ENCODE results near the gene NTNG2.

GRCh38 chr9:132127888-132128534 is 33.8 kb upstream of the NTNG2 start:
- TF ChIP-seq, protein P1, sequence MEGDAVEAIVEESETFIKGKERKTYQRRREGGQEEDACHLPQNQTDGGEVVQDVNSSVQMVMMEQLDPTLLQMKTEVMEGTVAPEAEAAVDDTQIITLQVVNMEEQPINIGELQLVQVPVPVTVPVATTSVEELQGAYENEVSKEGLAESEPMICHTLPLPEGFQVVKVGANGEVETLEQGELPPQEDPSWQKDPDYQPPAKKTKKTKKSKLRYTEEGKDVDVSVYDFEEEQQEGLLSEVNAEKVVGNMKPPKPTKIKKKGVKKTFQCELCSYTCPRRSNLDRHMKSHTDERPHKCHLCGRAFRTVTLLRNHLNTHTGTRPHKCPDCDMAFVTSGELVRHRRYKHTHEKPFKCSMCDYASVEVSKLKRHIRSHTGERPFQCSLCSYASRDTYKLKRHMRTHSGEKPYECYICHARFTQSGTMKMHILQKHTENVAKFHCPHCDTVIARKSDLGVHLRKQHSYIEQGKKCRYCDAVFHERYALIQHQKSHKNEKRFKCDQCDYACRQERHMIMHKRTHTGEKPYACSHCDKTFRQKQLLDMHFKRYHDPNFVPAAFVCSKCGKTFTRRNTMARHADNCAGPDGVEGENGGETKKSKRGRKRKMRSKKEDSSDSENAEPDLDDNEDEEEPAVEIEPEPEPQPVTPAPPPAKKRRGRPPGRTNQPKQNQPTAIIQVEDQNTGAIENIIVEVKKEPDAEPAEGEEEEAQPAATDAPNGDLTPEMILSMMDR (IDR thresholded peaks at IDR 0.05; ENCODE audit: poor library complexity, severe bottlenecking), result no peak
- TF ChIP-seq TAF1 (IDR thresholded peaks at IDR 0.05; ENCODE audit: low read depth), result no peak
- TF ChIP-seq, protein P2, sequence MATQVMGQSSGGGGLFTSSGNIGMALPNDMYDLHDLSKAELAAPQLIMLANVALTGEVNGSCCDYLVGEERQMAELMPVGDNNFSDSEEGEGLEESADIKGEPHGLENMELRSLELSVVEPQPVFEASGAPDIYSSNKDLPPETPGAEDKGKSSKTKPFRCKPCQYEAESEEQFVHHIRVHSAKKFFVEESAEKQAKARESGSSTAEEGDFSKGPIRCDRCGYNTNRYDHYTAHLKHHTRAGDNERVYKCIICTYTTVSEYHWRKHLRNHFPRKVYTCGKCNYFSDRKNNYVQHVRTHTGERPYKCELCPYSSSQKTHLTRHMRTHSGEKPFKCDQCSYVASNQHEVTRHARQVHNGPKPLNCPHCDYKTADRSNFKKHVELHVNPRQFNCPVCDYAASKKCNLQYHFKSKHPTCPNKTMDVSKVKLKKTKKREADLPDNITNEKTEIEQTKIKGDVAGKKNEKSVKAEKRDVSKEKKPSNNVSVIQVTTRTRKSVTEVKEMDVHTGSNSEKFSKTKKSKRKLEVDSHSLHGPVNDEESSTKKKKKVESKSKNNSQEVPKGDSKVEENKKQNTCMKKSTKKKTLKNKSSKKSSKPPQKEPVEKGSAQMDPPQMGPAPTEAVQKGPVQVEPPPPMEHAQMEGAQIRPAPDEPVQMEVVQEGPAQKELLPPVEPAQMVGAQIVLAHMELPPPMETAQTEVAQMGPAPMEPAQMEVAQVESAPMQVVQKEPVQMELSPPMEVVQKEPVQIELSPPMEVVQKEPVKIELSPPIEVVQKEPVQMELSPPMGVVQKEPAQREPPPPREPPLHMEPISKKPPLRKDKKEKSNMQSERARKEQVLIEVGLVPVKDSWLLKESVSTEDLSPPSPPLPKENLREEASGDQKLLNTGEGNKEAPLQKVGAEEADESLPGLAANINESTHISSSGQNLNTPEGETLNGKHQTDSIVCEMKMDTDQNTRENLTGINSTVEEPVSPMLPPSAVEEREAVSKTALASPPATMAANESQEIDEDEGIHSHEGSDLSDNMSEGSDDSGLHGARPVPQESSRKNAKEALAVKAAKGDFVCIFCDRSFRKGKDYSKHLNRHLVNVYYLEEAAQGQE (IDR thresholded peaks at IDR 0.05; ENCODE audit: borderline replicate concordance), result no peak

Measured in neural cell (in vitro differentiated cells).